Activated T-helper 1 cell treated with anti-CD3 and anti-CD28 coated beads, Interleukin-12 subunit alpha, Interleukin-12 subunit beta, Interleukin-2, Interleukin-4 antibody, amounts not matched to agents 30 ng/mL and 10 ng/mL and 1 ng/mL, durations not matched to agents 14 hours and 24 hours and 36 hours (primary cell): ENCODE results near the gene KCNB1. TPM values are rescaled to one million over a fixed set of nuclear protein-coding genes. Genes with fewer than 3 reads are reported as not detected.
"Not testable (repeated sequence)": the region's sequence is repeated elsewhere in the genome, so short reads cannot be mapped to it uniquely, and the experiment has no call there.

Experiments
- DNase-seq: peaks from one replicate; pipeline ENCODE4 v3.0.0; 2021; ENCODE audit warnings: low spot score
- H3K27ac Mint-ChIP-seq: one replicate; pipeline ENCODE4 v1.8.0; 2021; ENCODE audit warnings: mild to moderate bottlenecking, mixed read lengths
- H3K27me3 Mint-ChIP-seq: one replicate; pipeline ENCODE4 v1.8.0; 2022; ENCODE audit warnings: mild to moderate bottlenecking, moderate library complexity, mixed read lengths; ENCODE audit not compliant: insufficient read depth
- H3K36me3 Mint-ChIP-seq: one replicate; pipeline ENCODE4 v1.8.0; 2021; ENCODE audit warnings: low read depth, mixed read lengths
- H3K4me1 Mint-ChIP-seq: one replicate; pipeline ENCODE4 v1.8.0; 2021; ENCODE audit warnings: low read depth, mixed read lengths
- H3K4me3 Mint-ChIP-seq: one replicate; pipeline ENCODE4 v1.8.0; 2021; ENCODE audit warnings: mild to moderate bottlenecking, moderate library complexity, mixed read lengths
- H3K9me3 Mint-ChIP-seq: one replicate; pipeline ENCODE4 v1.8.0; 2021; ENCODE audit warnings: mixed read lengths
- intact Hi-C: fragments of 100-400 bp; cut with micrococcal nuclease; formaldehyde crosslinking; loops from one replicate; pipeline ENCODE4 v1.15.1; 2024
- total RNA-seq: library from RNA; stranded (reverse); gene quantifications from 2 replicates; pipeline ENCODE4 v1.2.3, GENCODE V29; 2022

KCNB1 gene
- total RNA-seq, 1 donor from 2014 or later: 0.08 TPM

DNA sequence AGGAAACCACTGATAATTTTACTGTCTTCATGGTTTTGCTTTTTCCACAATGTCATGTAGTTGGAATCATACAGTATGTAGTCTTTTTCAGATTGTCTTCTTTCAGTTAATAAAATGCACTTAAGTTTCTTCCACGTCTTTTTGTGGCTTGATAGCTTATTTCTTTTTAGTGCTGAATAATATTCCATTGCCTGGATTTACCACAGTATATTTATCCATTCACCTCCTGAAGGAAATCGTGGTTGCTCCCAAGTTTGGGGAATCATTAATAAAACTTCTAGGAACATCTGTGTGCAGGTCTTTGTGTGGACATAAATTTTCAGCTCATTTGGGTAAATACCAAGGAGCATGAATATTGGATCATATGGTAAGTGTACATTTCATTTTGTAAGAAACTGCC lies 165.8 kb downstream of the KCNB1 start:
- Mint-ChIP-seq H3K9me3 (no peaks in the 10 kb centered on the region), H3K27ac (no peak overlapping the region), H3K36me3 (no peaks in the 10 kb centered on the region), H3K27me3 (peaks cover 66% of the 10 kb centered on the region), H3K4me3 (no peak overlapping the region), H3K4me1 (peaks cover 10% of the 10 kb centered on the region)
- intact Hi-C loops: no loop called here
- DNase-seq: no peak

DNA sequence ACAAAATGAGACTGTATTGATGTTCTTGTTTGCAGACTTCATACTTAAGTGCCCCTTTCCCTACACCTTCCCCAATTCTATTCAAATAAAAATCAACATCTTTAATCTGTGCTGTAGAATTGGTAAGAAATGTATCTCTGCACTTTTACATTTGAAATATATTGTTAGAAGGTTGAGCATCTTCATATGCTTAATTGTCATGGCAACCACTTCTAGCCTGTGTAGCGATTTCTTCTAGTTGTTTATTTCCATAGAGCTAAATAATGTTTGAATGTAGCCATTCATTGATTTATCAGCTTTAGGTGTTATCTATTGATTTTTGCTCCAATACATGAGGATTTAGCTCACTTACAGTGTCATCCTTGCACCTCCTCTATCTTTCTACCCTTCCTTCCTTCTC lies 166.9 kb downstream of the KCNB1 start:
- H3K36me3 Mint-ChIP-seq: peaks cover 3% of the 10 kb centered on the region
- H3K4me1 Mint-ChIP-seq: peaks cover 16% of the 10 kb centered on the region
- no peak overlapping the region for H3K4me3 Mint-ChIP-seq
- H3K27me3 Mint-ChIP-seq: peaks cover 58% of the 10 kb centered on the region
- intact Hi-C loops: no loop called here
- peaks cover 6% of the 10 kb centered on the region for H3K9me3 Mint-ChIP-seq
- no peak overlapping the region for H3K27ac Mint-ChIP-seq
- no peak for DNase-seq

DNA sequence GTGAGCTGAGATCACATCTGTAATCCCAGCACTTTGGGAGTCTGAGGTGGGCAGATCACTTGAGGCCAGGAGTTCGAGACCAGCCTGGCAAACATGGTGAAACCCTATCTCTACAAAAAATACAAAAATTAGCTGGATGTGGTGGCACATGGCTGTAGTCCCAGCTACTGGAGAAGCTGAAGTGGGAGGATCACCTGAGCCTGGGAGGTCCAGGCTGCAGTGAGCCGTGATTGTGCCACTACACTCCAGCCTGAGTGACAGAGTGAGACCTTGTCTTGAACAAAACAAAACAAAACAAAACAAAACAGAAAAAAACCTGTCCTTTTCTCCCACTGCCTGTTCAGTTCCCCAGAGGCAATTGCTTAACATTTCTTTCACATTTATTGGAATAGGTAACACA lies 168.4 kb downstream of the KCNB1 start:
- DNase-seq, H3K27ac Mint-ChIP-seq, H3K36me3 Mint-ChIP-seq, H3K4me3 Mint-ChIP-seq, intact Hi-C loops: not testable (repeated sequence)
- Mint-ChIP-seq H3K4me1 (peaks cover 15% of the 10 kb centered on the region), H3K27me3 (peaks cover 44% of the 10 kb centered on the region), H3K9me3 (peaks cover 14% of the 10 kb centered on the region)

Other genes starting within 250 kb of the KCNB1 start
- 68.9 and 70.4 TPM in 2 replicates for gene ZNFX1, start 204.6 kb downstream of the KCNB1 start, total RNA-seq
- 40.6 and 43.6 TPM in 2 replicates for gene PTGIS, start 85.5 kb upstream of the KCNB1 start, total RNA-seq
- gene B4GALT5, start 231.2 kb upstream of the KCNB1 start, total RNA-seq: 38.9 and 39.3 TPM in 2 replicates